DMS153 (cell line): Measurements from ENCODE around the gene SEC24D.
"Not testable (repeated sequence)": the region's sequence is repeated elsewhere in the genome, so short reads cannot be mapped to it uniquely, and the experiment has no call there.

Experiments used
- DNase-seq: peaks from one replicate; lab custom pipeline; 2025; lab: John Stamatoyannopoulos, UW

The SEC24D gene

GRCh38 chr4:118835571-118836300, at the start of gene SEC24D:
TSS of gene SEC24D (minus strand) at chr4:118836126. CDS start at chr4:118833696, 2,430 bp downstream.
- peak; percentile 76 for DNase-seq

- no peak for DNase-seq
Measured at GRCh38 chr4:118884716-118885115, 48.8 kb upstream of the SEC24D start.

- DNase-seq, result no peak
Measured at GRCh38 chr4:118883861-118884260, 47.9 kb upstream of the SEC24D start.

- DNase-seq, result no peak
Measured at GRCh38 chr4:118881512-118882146, 45.7 kb upstream of the SEC24D start.

GRCh38 chr4:118879409-118879808, 43.5 kb upstream of the SEC24D start:
- DNase-seq, result no peak

- not testable (repeated sequence) for DNase-seq
Measured at GRCh38 chr4:118878507-118878906, 42.6 kb upstream of the SEC24D start.

- DNase-seq, result no peak
Measured at GRCh38 chr4:118877797-118878196, 41.9 kb upstream of the SEC24D start.

GRCh38 chr4:118872181-118872580, 36.3 kb upstream of the SEC24D start:
- no peak for DNase-seq

- DNase-seq, result no peak
Measured at GRCh38 chr4:118869808-118870342, 33.9 kb upstream of the SEC24D start.

GRCh38 chr4:118867311-118868067, 31.6 kb upstream of the SEC24D start:
- no peak for DNase-seq

- no peak for DNase-seq
Measured at GRCh38 chr4:118866442-118866841, 30.5 kb upstream of the SEC24D start.

- DNase-seq, result peak; percentile 75
Measured at GRCh38 chr4:118865091-118865708, 29.3 kb upstream of the SEC24D start.

GRCh38 chr4:118858779-118859178, 22.9 kb upstream of the SEC24D start:
- no peak for DNase-seq

GRCh38 chr4:118857760-118858159, 21.8 kb upstream of the SEC24D start:
- no peak for DNase-seq

- peak; percentile 53 for DNase-seq
Measured at GRCh38 chr4:118850488-118851173, 14.7 kb upstream of the SEC24D start.

GRCh38 chr4:118849867-118850487, 14.1 kb upstream of the SEC24D start:
- DNase-seq, result no peak

GRCh38 chr4:118848901-118849300, 13.0 kb upstream of the SEC24D start:
- DNase-seq, result no peak

- no peak for DNase-seq
Measured at GRCh38 chr4:118848242-118848641, 12.3 kb upstream of the SEC24D start.

- no peak for DNase-seq
Measured at GRCh38 chr4:118846979-118847378, 11.1 kb upstream of the SEC24D start.

- DNase-seq, result no peak
Measured at GRCh38 chr4:118845552-118846050, 9.7 kb upstream of the SEC24D start.

GRCh38 chr4:118843237-118843636, 7.3 kb upstream of the SEC24D start:
- DNase-seq, result no peak
